Erythroblast (primary cell): Measurements from ENCODE around the gene HOXD9.

Experiments
- DNase-seq, 2 experiments: peaks; one replicate each; lab custom pipeline; 2025; lab: John Stamatoyannopoulos, UW
- GATA1 ChIP-seq: IDR thresholded peaks from 2 replicates; pipeline ENCODE4 v1.6.1; 2011; ENCODE audit warnings: low read depth, mild to moderate bottlenecking, control low read depth, low read length, moderate library complexity
- POLR2A ChIP-seq: IDR thresholded peaks from 2 replicates; pipeline ENCODE4 v1.6.1; 2011; ENCODE audit warnings: mild to moderate bottlenecking, low read length

The HOXD9 gene

DNA sequence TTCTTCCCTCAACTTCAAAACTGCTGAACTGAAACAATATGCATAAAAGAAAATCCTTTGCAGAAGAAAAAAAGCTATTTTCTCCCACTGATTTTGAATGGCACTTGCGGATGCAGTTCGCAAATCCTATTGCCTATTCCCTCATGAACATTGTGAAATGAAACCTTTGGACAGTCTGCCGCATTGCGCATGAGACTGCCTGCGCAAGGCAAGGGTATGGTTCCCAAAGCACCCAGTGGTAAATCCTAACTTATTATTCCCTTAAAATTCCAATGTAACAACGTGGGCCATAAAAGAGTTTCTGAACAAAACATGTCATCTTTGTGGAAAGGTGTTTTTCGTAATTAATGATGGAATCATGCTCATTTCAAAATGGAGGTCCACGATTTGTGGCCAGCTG lies 15.4 kb downstream of the HOXD9 start:
- TF ChIP-seq GATA1 (no peak), POLR2A (no peak)
- DNase-seq = no peak

DNA sequence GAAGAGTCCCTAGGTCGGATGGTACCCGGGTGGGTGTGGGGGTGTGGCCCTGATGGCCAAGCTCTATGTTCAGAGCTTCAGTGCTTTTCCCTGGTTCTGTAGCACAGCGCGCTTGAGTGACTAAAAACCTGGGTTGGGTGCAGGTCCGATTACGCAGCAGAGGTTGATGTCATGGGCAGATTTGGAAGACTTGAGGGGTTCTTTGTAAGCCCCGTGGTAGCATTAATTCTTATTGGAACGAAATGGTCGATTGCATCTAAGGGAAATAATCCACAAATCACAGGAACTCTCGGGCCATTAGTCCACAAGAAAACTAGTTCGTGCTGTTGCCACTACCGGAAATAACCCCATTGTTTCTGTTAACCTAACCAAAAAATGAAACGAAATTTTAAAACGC lies 16.0 kb downstream of the HOXD9 start:
- no peak for DNase-seq
- no peak for TF ChIP-seq POLR2A

DNA sequence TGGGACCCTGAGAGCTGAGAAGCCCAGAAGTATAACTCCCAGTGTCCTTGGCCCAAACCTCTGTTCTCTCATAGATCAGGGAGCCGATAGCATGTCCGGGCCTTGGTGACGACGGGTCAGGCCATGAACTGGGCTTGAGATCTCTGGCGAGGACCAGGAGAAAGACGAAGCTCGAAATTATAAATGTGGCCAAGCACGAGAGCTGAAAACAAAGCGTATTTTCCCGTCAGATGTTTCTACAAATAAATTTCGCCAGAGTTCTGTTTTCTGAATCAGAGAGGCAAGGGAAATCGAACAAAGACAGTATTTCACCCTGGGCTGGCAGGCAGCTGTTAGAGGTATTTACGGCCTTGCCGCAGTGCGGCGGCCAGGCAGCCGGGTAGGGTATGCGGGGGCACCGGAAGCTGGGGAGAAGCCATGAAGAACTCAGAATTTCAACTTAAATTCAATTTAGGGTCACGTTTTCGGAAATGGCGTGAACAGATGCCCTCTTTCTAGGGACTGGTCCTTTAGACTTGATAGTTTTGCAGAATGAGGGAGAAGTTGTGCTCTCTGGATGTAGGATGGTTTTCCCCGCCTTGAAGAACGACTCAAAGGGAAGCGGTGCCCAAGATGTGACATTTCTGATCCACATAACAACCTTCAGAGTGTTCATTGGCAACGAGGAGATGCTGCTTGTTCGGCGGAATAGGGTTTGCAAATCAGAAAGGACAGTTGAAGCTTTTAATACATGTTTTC lies 16.6 kb downstream of the HOXD9 start:
- DNase-seq = no peak
- TF ChIP-seq GATA1 (no peak), POLR2A (no peak)

DNA sequence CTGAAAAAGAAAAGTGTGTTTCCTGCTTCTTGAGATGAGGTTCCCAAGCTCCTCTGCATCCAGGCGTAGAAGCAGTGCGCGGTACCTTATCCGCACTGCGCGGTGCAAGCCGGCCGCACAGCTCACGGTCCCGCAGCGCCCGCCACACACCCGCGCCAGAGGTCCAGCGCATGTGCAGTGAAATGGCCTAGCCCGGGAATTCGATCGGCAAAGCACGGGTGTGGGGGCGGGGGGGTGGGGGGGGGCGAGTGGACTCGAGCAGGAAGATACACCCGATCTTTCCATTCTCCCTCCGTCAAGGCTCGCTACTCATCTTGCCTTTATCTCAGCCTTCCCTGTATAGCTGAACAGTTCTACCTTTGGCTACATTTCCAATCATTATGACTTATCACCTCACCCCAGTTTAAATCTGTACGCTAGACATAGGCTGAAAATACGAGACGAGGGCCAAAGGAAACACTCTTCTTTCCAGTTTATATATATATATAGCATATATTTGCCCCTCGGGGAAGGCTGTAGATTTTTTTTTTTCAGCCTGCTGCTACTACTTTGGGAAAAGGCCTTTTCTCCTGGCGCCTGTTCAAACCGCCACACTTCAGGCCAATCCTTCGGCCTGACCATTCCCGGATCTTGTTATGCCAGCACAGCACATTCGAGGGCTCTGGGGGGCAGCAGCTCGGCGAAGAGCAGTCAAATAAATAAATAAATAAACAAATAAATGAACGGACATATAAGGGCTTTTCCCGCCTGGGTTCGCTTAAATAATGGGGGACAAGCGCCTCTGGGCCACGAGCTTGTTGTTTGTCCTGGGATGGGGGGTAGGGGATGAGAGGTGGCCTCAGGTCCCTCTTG lies 17.4 kb downstream of the HOXD9 start:
- TF ChIP-seq POLR2A = no peak
- no peak for TF ChIP-seq GATA1
- no peak for DNase-seq

DNA sequence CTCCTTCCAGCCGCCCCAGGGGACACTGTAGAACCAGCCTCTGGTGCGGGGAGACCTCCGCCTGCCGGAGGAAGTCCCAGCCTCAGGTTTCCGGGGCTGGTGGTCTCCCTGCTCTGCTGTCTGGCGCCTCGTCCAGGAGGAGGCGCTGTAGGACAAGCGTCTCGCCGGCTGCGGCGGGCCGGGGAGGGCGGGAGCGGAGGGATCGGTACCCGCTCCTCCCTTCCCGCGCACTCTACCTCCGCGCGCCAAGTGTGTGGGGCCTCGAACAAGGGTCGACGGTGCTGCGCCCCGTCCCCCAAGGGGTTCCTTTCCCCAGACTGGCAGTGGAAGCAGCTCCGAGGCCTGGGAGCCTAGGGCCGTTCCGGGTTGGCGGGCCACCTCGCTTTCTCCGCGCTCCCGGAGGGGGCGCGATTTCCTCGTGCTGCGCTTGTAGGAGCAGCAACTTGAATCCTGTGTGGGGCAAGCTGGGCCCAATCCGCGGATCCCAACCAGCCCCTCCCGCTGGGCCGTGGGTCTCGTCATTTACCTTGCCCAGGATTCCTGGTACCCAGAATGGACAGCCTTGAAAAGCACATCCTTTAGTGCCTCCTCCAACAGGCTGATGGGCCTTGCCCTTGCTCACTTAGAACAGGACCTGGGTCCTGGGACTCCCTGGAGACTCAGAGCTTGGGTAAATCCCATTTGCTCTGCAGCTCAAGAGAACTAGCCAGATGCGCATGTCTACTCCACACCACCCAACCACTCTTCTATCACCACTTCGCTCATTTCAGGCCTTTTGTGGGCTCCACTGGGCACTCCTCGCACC lies 18.2 kb downstream of the HOXD9 start:
- peak; percentile 76 to 84 for DNase-seq
- TF ChIP-seq POLR2A (no peak), GATA1 (no peak)

DNA sequence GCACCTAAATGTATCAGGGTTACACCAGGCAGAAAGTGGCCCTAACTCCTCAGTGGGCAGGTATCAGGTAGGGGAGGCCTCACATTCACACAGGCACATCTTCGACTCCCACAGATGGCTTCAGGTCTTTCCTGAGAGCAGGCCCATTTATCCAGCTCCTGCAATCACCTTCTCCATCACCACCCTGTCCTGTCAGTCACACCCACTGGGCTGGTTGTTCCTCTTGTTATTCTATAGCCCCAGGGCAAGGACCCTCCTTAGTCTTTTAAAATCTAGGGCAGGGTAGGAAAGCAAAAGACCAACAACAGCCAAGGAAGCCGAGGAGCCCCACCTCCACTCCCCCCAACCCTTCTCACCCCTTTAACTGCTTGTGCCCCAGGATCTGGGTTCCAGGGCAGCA lies 19.8 kb downstream of the HOXD9 start:
- no peak for DNase-seq
- TF ChIP-seq POLR2A = no peak
- no peak for TF ChIP-seq GATA1

DNA sequence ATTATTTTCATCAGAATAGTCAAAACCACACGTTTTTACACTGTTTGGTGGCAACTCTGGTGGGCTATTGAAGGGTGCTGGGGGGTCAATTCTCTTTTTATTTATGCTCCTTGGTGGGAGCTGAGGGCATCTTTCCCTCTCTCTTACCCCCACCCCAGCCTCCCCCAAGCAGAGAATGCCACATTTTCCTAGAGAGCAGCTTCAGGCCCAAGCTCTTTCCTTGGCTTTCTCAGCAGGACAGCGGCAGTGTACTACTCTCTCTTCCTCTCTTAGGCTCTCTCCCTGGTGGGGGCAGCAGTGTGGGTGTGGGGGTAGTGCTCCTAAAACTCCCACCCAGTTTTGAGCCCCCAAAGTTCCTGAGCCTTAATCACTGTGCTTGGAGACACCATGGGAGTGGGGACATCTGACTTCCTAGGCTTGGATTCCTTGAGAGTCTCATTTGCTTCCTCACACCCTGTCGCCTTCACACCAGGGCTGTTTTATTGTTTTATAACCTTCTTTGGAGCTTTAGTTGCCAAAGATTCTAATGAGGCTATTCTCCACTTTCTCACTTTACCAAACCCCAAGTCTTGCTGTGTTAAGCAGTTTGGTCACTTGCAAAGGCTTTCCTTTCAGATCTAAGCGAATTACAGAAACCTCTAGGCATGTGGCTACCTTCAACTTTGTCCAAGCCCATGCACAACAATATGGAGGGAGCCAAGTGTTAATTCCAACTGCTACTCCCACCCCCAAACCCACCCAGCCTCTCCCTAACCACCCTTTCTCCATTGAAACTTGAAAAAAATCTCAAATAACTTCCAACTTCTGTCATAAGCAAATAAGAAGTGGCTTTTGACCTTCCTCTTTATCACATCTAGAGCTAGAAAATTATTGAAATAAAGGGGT lies 22.8 kb downstream of the HOXD9 start:
- DNase-seq = no peak
- TF ChIP-seq GATA1 (no peak), POLR2A (no peak)

DNA sequence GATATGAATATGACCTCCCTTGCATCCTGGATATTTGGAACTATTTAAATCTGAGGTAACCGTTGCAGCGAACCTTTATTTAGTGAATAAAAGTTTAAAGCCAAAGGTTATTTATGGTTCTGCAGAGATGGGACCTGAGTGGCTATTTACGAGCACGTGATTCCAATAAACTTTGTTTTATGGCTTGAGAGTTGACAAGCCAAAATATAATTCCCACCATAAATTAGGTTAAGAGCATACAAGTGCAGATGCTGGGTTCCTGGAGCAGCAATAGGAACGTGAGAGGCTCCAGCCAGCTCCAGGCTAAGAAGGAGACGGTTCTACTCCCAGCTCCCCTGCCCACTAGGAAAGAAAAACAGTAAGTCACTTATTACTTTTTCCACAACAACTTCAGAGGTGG lies 23.6 kb downstream of the HOXD9 start:
- no peak for DNase-seq
- TF ChIP-seq POLR2A (no peak), GATA1 (no peak)

DNA sequence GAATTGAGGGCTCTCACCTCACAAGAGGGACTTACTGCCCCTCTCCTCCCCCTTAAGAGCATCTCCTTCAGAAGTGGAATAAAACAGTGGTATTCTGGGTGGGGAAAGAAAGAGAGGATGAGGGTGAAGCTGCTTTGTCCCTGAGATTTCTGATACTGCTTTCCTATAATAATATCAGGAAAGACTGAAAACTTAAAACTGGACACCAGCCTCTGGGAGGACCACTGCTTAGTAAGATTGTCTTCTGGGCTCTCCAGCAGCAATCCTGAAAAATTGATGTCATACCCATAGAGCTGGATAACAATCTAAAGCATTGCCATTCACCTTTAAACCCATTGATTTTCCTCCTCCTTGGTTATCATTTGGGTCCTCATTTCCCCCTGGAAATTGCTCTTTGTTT lies 24.1 kb downstream of the HOXD9 start:
- DNase-seq = no peak
- TF ChIP-seq POLR2A = no peak
- TF ChIP-seq GATA1 = no peak

DNA sequence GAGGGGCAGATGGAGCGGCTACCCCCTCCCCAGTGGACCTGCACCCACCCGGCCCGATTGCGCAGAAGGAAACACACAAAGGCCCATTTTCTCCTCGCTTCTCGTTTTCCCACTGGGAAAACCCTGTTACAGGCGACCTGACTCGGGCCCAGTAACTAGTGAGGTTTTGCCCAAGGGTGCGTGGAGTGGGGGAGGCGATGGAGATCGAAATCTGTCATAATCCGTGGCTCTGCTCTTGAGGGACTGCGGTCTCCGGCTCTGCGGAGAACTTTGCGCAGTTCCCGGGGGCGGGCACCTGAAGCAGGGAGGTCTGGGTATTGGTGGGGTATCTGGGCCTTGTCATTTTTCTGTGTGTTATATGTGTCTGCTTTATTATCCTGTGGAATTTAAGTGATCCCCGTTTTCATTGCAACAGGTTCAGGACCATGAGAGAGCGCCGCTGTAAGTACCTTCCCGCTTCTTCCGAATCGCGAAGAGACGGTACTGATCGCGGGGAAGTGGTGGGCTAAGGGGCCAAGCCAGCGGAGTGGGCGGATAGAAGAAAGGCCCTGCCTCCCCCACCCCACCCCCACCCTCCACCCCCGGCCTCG lies 24.8 kb downstream of the HOXD9 start:
- no peak for DNase-seq
- TF ChIP-seq GATA1 (no peak), POLR2A (no peak)

DNA sequence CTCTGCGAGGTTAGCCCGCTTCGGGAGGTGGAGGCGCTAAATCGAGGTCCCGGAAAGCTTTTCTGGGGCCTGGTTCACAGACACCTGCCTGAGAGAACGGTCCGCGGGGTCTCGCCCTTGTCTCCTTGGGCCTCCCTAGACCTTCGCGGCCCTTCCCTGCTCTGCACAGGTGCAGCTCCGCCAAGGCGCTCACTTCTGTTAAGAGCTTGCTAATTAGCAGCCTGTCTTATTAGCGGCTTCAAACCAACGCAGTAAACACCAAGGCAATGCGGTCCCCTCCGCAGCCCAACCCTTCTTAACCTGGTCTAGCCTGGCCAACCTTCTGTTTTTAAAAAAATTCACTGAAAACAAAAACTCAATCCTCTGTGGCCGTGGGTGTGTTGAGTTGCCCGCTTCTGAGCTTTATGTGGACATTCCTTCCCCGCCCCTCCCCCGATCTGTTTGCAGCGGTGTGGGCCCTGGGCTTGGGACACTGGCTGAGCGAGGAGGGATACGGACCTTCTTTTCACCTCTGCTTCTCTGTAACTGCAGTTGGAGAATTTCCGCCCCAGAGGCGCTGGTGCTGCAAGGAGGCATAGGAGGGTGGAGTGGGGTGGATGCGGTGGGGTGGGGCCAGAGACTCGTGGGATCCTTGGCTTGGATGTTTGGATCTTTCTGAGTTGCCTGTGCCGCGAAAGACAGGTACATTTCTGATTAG lies 25.4 kb downstream of the HOXD9 start:
- TF ChIP-seq GATA1 (no peak), POLR2A (no peak)

More for the DNA sequence above, 25.4 kb downstream of the HOXD9 start:
- no peak for DNase-seq
